KOPT-K1 (cell line): ENCODE data around the gene NCLN.
"Not testable (repeated sequence)": the region's sequence is repeated elsewhere in the genome, so short reads cannot be mapped to it uniquely, and the experiment has no call there.

ENCODE experiments used
- H3K27ac ChIP-seq: fragments of 200-600 bp; sonication (generic); 2 replicates; pipeline ENCODE4 v1.5.1; 2016; ENCODE audit warnings: antibody characterized with exemption, mild to moderate bottlenecking, low read depth, low read length; ENCODE audit not compliant: poor library complexity, severe bottlenecking
- H3K36me3 ChIP-seq: fragments of 200-600 bp; sonication (generic); 2 replicates; pipeline ENCODE4 v1.5.1; 2017; ENCODE audit warnings: antibody characterized with exemption, mild to moderate bottlenecking, low read length, moderate library complexity; ENCODE audit not compliant: insufficient read depth
- H3K9me3 ChIP-seq: fragments of 200-600 bp; sonication (generic); 2 replicates; pipeline ENCODE4 v1.5.1; 2017; ENCODE audit warnings: antibody characterized with exemption, low read length, mild to moderate bottlenecking; ENCODE audit not compliant: insufficient read depth, poor library complexity, severe bottlenecking

The NCLN gene

DNA sequence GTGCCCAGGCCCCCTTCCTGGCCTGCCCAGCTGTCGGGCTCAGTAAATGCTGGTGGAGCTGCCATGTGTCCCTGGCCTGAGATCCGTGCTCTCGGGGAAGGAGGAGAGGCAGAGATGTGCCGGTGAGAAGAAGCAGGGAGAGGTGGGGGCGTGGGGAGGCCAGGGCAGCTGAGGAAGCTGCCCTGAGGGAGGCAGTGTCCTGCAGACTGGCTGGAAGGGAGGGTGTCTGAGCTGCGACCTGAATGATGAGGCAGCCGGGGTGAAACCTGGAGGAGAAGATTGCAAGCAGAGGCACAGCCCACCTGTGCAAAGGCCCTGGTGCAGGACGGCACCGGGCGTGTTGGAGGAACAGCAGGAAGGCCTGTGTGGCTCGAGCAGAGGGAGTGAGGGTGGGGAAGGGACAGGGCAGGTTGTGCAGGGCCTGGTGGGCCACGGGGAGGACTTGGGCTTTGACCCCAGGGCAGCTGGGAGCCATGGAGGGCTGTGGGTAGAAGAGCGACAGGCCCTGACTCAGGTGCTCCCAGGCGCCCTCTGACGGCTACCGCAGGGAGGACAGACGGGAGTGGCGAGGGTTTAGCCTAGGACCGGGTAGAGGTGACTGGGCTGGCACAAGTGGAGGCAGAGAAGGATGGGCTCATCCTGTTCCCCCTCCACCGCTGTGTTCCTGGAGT, 24.8 kb downstream of the NCLN start:
- H3K36me3 ChIP-seq = peaks cover 38% of the 10 kb centered on the region
- no peaks in the 10 kb centered on the region for H3K9me3 ChIP-seq
- H3K27ac ChIP-seq = no peak overlapping the region

DNA sequence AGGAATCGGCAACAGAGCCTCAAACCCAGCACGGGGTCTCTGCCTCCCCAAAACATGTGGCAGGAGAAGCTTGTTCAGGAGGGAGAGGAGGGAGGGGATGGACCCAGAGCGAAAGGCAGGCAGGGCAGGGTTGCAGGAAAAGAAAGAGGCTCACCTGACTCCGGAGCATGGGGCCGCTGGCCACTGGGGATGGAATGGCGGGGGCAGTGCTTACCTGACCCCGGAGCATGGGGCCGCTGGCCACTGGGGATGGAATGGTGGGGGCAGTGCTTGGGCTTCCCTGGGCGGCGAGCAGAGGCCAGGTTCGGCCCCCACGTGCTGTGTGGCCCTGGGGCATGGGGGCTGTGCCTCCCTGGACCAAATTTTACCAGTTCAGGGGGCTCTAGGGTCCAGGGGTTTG, 25.5 kb downstream of the NCLN start:
- Histone ChIP-seq H3K36me3 (peaks cover 34% of the 10 kb centered on the region), H3K27ac (no peak overlapping the region), H3K9me3 (no peaks in the 10 kb centered on the region)

DNA sequence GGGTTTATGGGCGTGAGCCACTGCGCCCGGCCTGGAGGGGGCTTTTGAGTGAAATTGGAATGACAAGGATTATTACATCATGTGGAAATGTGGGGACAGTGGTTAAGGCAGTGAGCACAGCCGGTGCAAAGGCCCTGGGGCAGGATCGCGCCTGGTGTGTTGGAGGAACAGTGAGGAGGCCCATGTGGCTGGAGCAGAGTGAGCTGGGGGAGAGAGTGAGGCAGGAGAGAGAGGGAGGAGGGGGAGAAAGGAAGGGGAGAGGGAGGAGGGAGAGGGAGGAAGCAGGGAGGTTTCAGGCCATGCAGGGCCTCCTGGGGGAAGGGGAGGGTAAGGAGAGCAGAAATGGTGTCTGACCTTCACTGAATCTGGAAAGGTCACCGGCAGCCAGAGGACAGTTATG, 27.4 kb downstream of the NCLN start:
- H3K27ac ChIP-seq = no peak overlapping the region
- peaks cover 15% of the 10 kb centered on the region for H3K36me3 ChIP-seq
- no peaks in the 10 kb centered on the region for H3K9me3 ChIP-seq

DNA sequence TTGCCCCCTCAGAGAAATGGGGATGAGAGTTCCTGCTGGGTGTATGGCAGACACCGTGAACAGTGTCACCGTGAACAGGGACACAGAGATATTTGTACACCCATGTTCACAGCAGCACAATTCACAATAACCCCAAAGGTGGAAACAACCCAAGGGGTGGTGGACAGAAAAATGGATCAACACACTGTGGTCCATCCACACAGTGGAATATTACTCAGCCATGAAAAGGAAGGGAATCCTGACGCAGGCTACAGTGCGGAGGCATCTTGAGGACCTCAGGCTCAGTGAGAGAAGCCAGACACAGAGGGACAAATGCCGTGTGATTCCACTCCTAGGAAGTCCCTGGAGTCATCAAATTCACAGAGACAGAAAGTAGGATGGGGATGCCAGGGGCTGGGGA, 31.1 kb downstream of the NCLN start:
- H3K27ac ChIP-seq = no peak overlapping the region
- no peaks in the 10 kb centered on the region; the same call in 1 of the 2 replicates for H3K36me3 ChIP-seq
- no peaks in the 10 kb centered on the region for H3K9me3 ChIP-seq

DNA sequence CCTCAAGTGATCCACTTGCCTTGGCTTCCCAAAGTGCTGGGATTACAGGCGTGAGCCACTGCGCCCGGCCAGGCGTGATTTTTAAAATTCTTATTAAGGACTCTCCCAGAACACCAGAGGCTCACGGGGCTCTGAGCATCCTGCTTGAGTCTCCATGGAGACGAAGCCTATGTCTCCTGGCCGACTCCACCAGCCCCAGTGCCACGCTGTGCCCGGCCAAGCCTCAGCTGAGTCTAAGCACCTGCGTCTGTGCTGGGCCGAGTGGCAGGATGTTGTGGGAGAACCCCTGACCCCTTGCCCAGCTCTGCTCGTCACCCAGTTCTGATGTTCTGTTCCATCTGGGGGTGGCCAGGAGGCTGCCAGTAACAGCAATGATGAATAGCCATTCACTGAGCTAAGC, 34.8 kb downstream of the NCLN start:
- no peaks in the 10 kb centered on the region for H3K36me3 ChIP-seq
- no peaks in the 10 kb centered on the region for H3K9me3 ChIP-seq
- H3K27ac ChIP-seq = no peak overlapping the region

DNA sequence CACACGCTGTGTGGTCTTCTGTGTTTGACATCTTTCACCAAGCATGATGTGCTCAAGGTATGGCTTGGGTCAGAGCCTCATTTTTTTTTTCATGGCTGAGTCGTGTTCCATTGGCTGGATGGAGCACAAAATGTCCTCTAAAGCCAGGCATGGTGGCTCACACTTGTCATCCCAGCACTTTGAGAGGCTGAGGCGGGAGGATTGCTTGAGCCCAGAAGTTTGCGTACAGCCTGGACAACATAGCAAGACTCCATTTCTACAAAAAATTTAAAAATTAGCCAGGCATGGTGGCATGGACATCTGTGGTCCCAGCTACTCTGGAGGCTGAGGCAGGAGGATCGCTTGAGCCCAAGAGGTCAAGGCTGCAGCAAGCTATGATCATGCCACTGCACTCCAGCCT, 35.8 kb downstream of the NCLN start:
- not testable (repeated sequence) for H3K36me3 ChIP-seq, H3K27ac ChIP-seq, H3K9me3 ChIP-seq

DNA sequence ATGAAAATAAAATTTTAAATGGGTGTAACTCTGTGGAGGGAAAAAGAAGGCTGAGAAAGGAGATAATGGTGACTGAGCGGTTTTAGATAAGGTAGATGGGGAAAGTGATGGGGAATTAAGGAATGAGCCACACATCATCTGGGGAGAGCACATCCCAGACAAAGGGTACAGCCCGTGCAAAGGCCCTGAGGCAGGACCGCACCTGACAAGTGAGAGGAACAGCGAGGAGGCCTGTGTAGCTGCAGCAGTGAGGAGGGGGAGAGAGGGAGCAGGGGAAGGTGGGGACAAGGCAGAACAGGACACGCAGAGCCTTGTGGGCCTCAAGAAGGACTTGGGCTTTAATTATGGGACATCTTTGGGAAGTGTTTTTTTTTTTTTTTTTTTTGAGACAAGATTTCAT, 37.0 kb downstream of the NCLN start:
- Histone ChIP-seq H3K9me3 (no peaks in the 10 kb centered on the region), H3K36me3 (no peaks in the 10 kb centered on the region), H3K27ac (no peak overlapping the region)

DNA sequence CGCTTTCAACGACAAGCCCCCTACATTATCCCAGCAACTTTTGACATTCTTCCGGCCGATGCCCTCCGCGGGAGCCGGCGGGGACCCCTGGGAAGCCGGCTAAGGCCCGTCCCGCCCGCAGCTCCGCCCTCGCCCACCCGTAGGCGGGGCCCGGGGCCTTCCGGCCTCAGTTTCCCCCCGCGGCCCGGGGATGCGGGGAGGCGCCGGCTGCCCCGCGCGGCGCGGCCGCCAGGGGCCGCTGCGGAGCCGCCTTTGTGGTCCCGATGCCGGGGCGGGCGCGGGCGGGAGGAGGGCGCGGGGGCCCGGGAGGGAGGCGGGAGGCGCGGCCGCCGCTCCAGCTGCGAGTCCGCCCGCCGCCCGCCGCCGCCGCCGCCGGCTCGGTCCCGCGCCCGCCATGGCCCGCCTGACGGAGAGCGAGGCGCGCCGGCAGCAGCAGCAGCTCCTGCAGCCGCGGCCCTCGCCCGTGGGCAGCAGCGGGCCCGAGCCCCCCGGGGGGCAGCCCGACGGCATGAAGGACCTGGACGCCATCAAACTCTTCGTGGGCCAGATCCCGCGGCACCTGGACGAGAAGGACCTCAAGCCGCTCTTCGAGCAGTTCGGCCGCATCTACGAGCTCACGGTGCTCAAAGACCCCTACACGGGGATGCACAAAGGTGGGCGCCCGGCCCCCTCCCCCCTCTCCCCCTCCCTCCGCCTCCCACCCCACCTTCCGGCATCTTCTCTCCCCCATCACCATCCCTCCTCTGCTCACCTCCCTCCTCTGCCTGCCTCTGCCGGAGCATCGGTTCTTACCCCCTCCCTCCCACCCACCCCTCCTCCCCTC, 38.8 kb downstream of the NCLN start, which contains the start of gene CELF5:
TSS of gene CELF5 (plus strand) at position 316 of the 823 bp plus-strand sequence. CDS start at position 395, 79 bp downstream.
- Histone ChIP-seq H3K9me3 (no peaks in the 10 kb centered on the region), H3K36me3 (no peaks in the 10 kb centered on the region), H3K27ac (no peak within 1 kb of the TSS)

DNA sequence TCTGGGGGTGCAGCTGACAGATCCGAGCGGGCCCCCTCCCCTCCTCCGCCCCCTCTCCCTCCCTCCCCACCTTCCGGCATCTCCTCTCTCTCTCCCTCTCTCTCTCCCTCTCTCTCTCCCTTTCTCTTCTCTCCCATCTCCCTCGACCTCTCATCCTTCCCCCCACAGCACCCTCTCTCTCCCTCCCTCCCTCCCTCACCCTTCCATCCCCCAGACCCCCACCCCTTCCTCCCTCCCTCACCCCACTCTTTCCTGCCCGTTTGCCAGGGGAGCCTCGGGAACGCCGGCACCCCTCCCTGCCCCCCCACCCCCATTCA, 39.4 kb downstream of the NCLN start:
- Histone ChIP-seq H3K27ac (no peak overlapping the region), H3K36me3 (no peaks in the 10 kb centered on the region), H3K9me3 (no peaks in the 10 kb centered on the region)

DNA sequence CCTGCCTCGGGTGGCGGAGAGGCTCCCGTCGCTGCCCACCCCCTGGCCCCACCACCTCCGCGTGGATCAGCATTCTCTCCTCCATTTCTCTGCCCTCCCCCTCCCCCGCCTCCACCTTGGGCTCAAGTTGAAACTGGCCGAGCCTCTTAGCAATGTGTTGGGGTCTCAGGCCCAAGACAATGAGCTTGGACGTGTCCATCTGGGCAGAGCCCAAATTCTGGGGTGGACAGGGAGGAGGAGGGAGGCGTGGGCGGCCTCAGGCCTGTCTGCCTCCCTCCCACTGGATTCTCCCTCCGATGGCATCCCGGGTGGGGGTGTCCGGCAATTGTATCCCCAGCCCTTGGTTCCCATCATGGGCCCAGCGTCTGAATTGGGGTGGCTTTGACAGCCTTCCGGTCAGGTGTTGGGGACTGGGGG, 40.0 kb downstream of the NCLN start:
- Histone ChIP-seq H3K9me3 (no peaks in the 10 kb centered on the region), H3K36me3 (no peaks in the 10 kb centered on the region), H3K27ac (no peak overlapping the region)

DNA sequence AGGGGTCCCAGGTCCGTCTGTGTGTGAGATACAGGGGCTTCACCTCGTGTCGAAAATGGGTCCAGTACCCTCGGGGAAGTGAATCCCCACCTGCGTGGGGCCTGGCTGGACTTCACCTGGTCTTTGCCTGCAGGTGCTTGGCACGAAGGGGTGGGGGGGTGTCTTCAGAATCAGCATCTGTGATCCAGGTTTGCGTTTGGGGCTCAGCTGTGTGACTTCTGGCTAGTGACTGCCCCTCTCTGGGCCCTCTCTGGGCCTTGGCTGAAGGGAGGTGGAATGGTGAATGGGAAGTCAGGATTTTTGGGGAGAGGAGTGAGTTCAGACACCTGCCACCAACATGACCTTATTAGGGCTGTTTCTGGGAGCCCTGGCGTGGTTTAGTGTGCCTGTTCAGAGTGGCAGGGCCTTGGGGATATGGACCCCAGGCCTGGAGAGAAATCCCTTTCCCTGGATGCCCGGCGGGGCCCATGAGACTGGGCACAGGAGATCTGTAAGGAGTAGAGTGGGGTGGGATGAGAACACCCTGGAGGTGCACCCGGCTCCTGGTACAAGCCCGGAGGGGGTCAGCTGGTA, 41.4 kb downstream of the NCLN start:
- no peaks in the 10 kb centered on the region for H3K36me3 ChIP-seq
- no peaks in the 10 kb centered on the region for H3K9me3 ChIP-seq
- no peak overlapping the region for H3K27ac ChIP-seq

DNA sequence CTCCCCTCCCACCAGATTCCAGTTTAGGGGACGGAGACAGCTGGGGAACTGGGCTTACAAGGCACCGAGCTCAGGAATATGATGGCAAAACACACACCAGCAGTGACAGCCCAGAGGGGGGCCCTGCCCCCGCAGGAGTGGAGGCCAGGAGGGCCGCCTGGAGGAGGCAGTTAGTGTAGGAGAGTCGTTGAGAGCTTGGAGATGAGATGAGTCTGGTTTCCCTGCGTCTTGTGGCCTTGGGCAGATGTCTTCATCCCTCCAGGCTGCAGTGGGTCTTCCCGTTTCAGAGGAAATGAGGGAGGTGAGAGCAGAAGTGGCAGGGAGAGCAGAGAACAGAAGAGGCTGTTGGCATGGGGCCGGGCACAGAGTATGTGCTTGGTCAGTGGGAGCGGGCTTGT, 43.6 kb downstream of the NCLN start:
- H3K27ac ChIP-seq = no peak overlapping the region
- H3K9me3 ChIP-seq = no peaks in the 10 kb centered on the region
- no peaks in the 10 kb centered on the region for H3K36me3 ChIP-seq

DNA sequence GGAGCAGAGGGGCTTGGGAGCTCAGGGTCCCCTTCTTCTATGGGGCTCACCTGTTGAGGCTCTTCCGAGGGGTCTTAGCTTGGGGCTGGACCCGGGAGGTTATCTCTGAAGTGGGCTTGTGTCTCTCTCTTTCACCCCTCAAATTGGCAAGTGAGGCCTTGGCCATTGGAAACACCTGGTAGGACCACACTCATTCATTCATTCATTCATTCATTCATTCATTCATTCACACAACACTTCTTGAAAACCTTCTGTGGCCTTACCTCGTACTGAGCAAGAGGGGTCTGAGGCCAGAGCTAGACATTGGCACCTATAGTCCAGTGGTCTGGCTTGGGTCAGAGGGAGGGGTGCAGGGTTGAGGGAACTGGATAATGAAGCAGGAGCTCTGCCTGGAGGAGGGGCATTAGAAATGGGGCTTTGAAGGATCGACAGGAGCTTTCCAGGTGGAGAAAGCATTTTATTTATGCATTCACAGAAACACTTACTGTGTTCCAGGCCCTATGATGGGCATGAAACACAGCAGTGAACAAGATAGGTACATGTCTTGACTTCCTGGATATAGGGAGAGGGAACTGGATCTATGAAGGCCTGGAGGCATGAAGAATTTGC, 44.3 kb downstream of the NCLN start:
- H3K9me3 ChIP-seq = no peaks in the 10 kb centered on the region
- H3K36me3 ChIP-seq = no peaks in the 10 kb centered on the region
- no peak overlapping the region for H3K27ac ChIP-seq

DNA sequence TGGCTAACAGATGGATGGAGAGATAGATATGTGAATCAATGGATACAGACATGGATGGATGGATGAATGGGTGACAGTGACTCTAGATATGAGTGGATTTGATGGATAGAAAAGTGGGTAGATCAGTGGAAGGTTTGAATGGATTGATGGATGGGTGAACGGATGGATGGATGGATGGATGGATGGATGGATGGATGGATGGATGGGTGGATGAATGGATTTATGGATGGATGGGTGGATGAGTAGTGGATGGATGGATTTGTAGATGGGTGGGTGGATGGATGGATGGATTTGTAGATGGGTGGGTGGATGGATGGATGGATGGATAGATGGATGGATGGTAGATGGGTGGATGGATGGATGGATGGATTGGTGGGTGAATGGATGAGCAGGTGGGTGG, 45.6 kb downstream of the NCLN start:
- Histone ChIP-seq H3K36me3 (no peaks in the 10 kb centered on the region), H3K27ac (no peak overlapping the region), H3K9me3 (no peaks in the 10 kb centered on the region)

DNA sequence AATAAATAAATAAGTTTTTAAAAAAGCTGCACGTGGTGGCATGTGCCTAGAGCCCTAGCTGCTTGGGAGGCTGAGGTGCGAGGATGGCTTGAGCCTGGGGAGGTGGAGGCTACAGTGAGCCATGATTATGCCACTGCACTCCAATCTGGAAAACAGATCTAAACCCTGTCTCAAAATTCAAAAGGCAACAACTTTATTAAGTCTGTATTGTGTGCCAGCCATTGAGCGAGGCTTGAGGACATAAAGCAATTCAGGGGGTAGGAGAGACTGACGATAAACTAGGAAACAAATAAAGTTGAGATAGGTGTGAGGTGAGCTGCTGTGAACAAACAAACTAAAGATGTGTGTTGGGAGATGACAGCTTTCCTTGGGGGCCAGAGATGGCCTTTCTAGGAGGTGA, 47.4 kb downstream of the NCLN start:
- no peaks in the 10 kb centered on the region for H3K36me3 ChIP-seq
- H3K27ac ChIP-seq = no peak overlapping the region

More for the DNA sequence above, 47.4 kb downstream of the NCLN start:
- H3K9me3 ChIP-seq = no peaks in the 10 kb centered on the region
